Stomach (tissue), 9 donors: ENCODE measurements around the gene RHOJ. TPM values are rescaled to one million over a fixed set of nuclear protein-coding genes. Genes with fewer than 3 reads are reported as not detected.

Experiments
- DNase-seq, 2 donors: peaks; one replicate each; pipeline versions ENCODE4 v3.0.0 to v3.0.0-alpha.2; 2013 to 2019
- H3K27ac ChIP-seq, 5 donors: fragments of 200-600 bp in 4 of 5; sonication (generic) in 4 of 5; one replicate each; pipeline ENCODE4 v1.5.1; 2013 to 2019; ENCODE audit warnings: mild to moderate bottlenecking in 1 of 5, moderate library complexity in 1 of 5
- H3K27me3 ChIP-seq, 3 donors: fragments of 200-600 bp; sonication (generic); one replicate each; pipeline ENCODE4 v1.5.1; 2017 to 2019; ENCODE audit warnings: mixed run types in 1 of 3
- H3K36me3 ChIP-seq, 4 donors: fragments of 200-600 bp; sonication (generic); 1 replicate in 3 of 4; 2 replicates in 1 of 4; pipeline ENCODE4 v1.5.1; 2016 to 2019
- H3K4me1 ChIP-seq, 4 donors: fragments of 200-600 bp; sonication (generic); one replicate each; pipeline ENCODE4 v1.5.1; 2016 to 2019
- H3K4me3 ChIP-seq, 4 donors: fragments of 200-600 bp; sonication (generic) in 3 of 4; one replicate each; pipeline ENCODE4 v1.5.1; 2016 to 2019; ENCODE audit warnings: mild to moderate bottlenecking in 1 of 4
- H3K9me3 ChIP-seq, 4 donors: fragments of 200-600 bp; sonication (generic); one replicate each; pipeline ENCODE4 v1.5.1; 2016 to 2019
- CTCF ChIP-seq, 7 experiments: fragments of 450-650 bp in 4 of 7; fragments of 200-600 bp in 3 of 7; sonication (generic) in 3 of 7; IDR thresholded peaks; one replicate each; pipeline ENCODE4 v1.5.1; 2016 to 2019; ENCODE audit warnings: antibody characterized with exemption in 7 of 7, control low read depth in 2 of 7, mild to moderate bottlenecking in 1 of 7
- EP300 ChIP-seq: sonication (generic); formaldehyde crosslinking; IDR thresholded peaks from one replicate; pipeline ENCODE4 v1.6.1; 2017; ENCODE audit warnings: antibody characterized with exemption
- POLR2A ChIP-seq, 4 donors: fragments of 450-650 bp; IDR thresholded peaks; one replicate each; pipeline ENCODE4 v1.6.1; 2016; ENCODE audit warnings: antibody characterized with exemption in 4 of 4, control low read depth in 2 of 4, mild to moderate bottlenecking in 1 of 4, moderate library complexity in 1 of 4
- POLR2AphosphoS5 ChIP-seq, 3 donors: sonication (generic); formaldehyde crosslinking; IDR thresholded peaks; one replicate each; pipeline ENCODE4 v1.6.1; 2016; ENCODE audit warnings: antibody characterized with exemption in 3 of 3
- WGBS, 5 donors: extraction: QIAGEN DNeasy Blood & Tissue Kit in 3 of 5; methylation state at CpG; one replicate each; pipeline versions ENCODE4 v1.1.5 to v1.1.7; 2013 to 2018; 5-methylcytosine and 5-hydroxymethylcytosine counted together
- intact Hi-C: fragments of 100-400 bp; cut with DNase I; formaldehyde crosslinking; loops from one replicate; pipeline ENCODE4 v1.15.1; 2023; ENCODE audit warnings: low total_unique reads
- polyA plus RNA-seq, 3 donors: library from polyadenylated mRNA; stranded (reverse); fragments of 200-250 nt; gene quantifications; one replicate each; pipeline ENCODE4 v1.2.3, GENCODE V29; 2013
- total RNA-seq, 5 donors: library from RNA; depleted of rRNA; stranded (reverse); fragments of >200 nt; gene quantifications; one replicate each; pipeline versions ENCODE4 v1.1.0 to v1.2.3, GENCODE V29; 2014 to 2016
- donor health status: healthy with polysubstance abuse.
- donor health status: Bipolar disorder and iron deficiency.
- donor health status: healthy.

Gene RHOJ
- total and polyA plus RNA-seq, 8 donors, result 2.2 to 18.5 (median 6.5) TPM

- WGBS, 5 donors, result 88 to 97% (median 95%) methylated on average over 2 of the region's 2 CpGs
- intact Hi-C loops, result no loop called here
- no peak for DNase-seq
- H3K4me3 ChIP-seq, result no peak overlapping the region
- H3K27ac ChIP-seq, result no peak overlapping the region
- no peaks in the 10 kb centered on the region for H3K27me3 ChIP-seq
- H3K9me3 ChIP-seq, result peaks cover 0 to 9% (median 1%) of the 10 kb centered on the region in 4 donors
- no peaks in the 10 kb centered on the region for H3K4me1 ChIP-seq
- TF ChIP-seq POLR2AphosphoS5 (IDR thresholded peaks at IDR 0.05) (no peak), CTCF (IDR thresholded peaks at IDR 0.05) (no peak), POLR2A (IDR thresholded peaks at IDR 0.05) (no peak), EP300 (no peak)
- H3K36me3 ChIP-seq, result no peaks in the 10 kb centered on the region
These were observed 11.0 kb upstream of the RHOJ start for GRCh38 chr14:63193236-63193635.

- Histone ChIP-seq H3K36me3 (no peaks in the 10 kb centered on the region), H3K9me3 (peaks cover 0 to under 1% (median 0%) of the 10 kb centered on the region in 4 donors), H3K4me1 (peaks cover 0 to 13% (median 4%) of the 10 kb centered on the region in 4 donors), H3K4me3 (no peak overlapping the region), H3K27ac (no peak overlapping the region), H3K27me3 (no peaks in the 10 kb centered on the region)
- DNase-seq, result no peak
- no peak for TF ChIP-seq POLR2A (IDR thresholded peaks at IDR 0.05)
- no peak for TF ChIP-seq CTCF (IDR thresholded peaks at IDR 0.05)
- no peak for TF ChIP-seq POLR2AphosphoS5 (IDR thresholded peaks at IDR 0.05)
- intact Hi-C loops, result no loop called here
- WGBS, 5 donors, result 80 to 89% (median 86%) methylated on average over 5 of the region's 5 CpGs
These were observed 4.1 kb upstream of the RHOJ start for GRCh38 chr14:63200035-63200740.

GRCh38 chr14:63200767-63201166, 3.5 kb upstream of the RHOJ start:
- intact Hi-C loops, result no loop called here
- TF ChIP-seq POLR2A (IDR thresholded peaks at IDR 0.05) (no peak), CTCF (IDR thresholded peaks at IDR 0.05) (no peak), EP300 (no peak), POLR2AphosphoS5 (IDR thresholded peaks at IDR 0.05) (no peak)

GRCh38 chr14:63203015-63203414, 1.2 kb upstream of the RHOJ start:
- no peaks in the 10 kb centered on the region for H3K27me3 ChIP-seq
- peak overlapping the region in 2 of 5 donors; percentile 90 for H3K27ac ChIP-seq
- 89 to 97% (median 92%) methylated on average over 2 of the region's 2 CpGs for WGBS, 5 donors
- TF ChIP-seq EP300, result no peak
- H3K4me1 ChIP-seq, result peaks cover 0 to 17% (median 6%) of the 10 kb centered on the region in 4 donors
- intact Hi-C loops, result no loop called here
- H3K9me3 ChIP-seq, result no peaks in the 10 kb centered on the region
- DNase-seq, result no peak
- H3K4me3 ChIP-seq, result no peak overlapping the region
- no peaks in the 10 kb centered on the region for H3K36me3 ChIP-seq

More at GRCh38 chr14:63200767-63201166, 3.5 kb upstream of the RHOJ start:
- H3K4me1 ChIP-seq, result peaks cover 0 to 16% (median 5%) of the 10 kb centered on the region in 4 donors
- H3K4me3 ChIP-seq, result no peak overlapping the region
- H3K27me3 ChIP-seq, result no peaks in the 10 kb centered on the region
- no peak overlapping the region for H3K27ac ChIP-seq
- DNase-seq, result no peak
- no peaks in the 10 kb centered on the region for H3K9me3 ChIP-seq
- H3K36me3 ChIP-seq, result no peaks in the 10 kb centered on the region
